Colonic mucosa (tissue), 4 donors: ENCODE data around the gene ANO7. TPM values are rescaled to one million over a fixed set of nuclear protein-coding genes. Genes with fewer than 3 reads are reported as not detected.

Experiments used
- DNase-seq: peaks from one replicate; pipeline ENCODE4 v3.0.0-alpha.2; 2020
- H3K27ac ChIP-seq: fragments of 200-600 bp; one replicate; pipeline ENCODE4 v1.8.0; 2021
- H3K27me3 ChIP-seq: fragments of 200-600 bp; one replicate; pipeline ENCODE4 v1.8.0; 2021
- H3K36me3 ChIP-seq: fragments of 200-600 bp; one replicate; pipeline ENCODE4 v1.8.0; 2021
- H3K4me1 ChIP-seq: fragments of 200-600 bp; one replicate; pipeline ENCODE4 v1.8.0; 2021; ENCODE audit warnings: mild to moderate bottlenecking
- H3K4me3 ChIP-seq: fragments of 200-600 bp; one replicate; pipeline ENCODE4 v1.8.0; 2021
- H3K9ac ChIP-seq, 2 donors: one replicate each; pipeline ENCODE4 v1.7.0; 2013; ENCODE audit warnings: control low read depth in 2 of 2, low read depth in 2 of 2, low read length in 2 of 2
- H3K9me3 ChIP-seq: fragments of 200-600 bp; one replicate; pipeline ENCODE4 v1.8.0; 2021
- intact Hi-C: fragments of 100-400 bp; cut with DNase I; formaldehyde crosslinking; loops from one replicate; pipeline ENCODE4 v1.14.1; 2022
- total RNA-seq, 2 donors: library from RNA; stranded (reverse); fragmentation: NEBNext Ultra II Directional in 1 of 2; extraction: Animal tissue kit (Norgen Biotek cat#: 25700) in 1 of 2; gene quantifications; one replicate each; pipeline ENCODE4 v1.2.1, GENCODE V29; 2021
- TF ChIP-seq, protein P1 (sequence below): fragments of 200-600 bp; IDR thresholded peaks from one replicate; pipeline ENCODE4 v1.8.0; 2022; ENCODE audit warnings: antibody characterized with exemption, mild to moderate bottlenecking
- donor health status: healthy.
- donor health status: DM: no; HTN: no; CAD: no.
- donor health status: DM: no; HTN: no; CAD: no.

Gene ANO7
- total RNA-seq, 2 donors from 2014 or later: 41.4 to 55.0 TPM

DNA sequence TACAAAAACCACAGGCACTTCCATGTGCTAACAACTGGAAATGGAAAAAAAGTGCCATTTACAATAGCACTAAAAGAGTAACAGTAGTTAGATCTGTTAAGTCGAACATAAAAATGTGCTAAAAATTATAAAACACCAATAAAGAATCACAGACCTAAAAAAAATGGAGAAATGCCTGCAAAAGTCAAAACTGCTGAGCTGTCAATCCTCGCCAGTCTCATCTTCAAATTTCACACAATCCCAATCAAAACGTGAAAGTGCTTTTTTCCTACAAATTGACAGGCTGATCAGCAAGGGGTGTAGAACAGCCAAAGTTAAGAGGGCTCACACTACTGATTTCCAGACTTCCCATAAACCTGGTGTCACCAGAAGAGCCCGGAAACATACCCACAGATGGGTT lies 53.2 kb downstream of the ANO7 start:
- H3K9me3 ChIP-seq: no peaks in the 10 kb centered on the region
- TF ChIP-seq, protein P1, sequence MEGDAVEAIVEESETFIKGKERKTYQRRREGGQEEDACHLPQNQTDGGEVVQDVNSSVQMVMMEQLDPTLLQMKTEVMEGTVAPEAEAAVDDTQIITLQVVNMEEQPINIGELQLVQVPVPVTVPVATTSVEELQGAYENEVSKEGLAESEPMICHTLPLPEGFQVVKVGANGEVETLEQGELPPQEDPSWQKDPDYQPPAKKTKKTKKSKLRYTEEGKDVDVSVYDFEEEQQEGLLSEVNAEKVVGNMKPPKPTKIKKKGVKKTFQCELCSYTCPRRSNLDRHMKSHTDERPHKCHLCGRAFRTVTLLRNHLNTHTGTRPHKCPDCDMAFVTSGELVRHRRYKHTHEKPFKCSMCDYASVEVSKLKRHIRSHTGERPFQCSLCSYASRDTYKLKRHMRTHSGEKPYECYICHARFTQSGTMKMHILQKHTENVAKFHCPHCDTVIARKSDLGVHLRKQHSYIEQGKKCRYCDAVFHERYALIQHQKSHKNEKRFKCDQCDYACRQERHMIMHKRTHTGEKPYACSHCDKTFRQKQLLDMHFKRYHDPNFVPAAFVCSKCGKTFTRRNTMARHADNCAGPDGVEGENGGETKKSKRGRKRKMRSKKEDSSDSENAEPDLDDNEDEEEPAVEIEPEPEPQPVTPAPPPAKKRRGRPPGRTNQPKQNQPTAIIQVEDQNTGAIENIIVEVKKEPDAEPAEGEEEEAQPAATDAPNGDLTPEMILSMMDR: no peak
- H3K27me3 ChIP-seq: no peaks in the 10 kb centered on the region
- H3K9ac ChIP-seq: no peak overlapping the region
- no peak for DNase-seq
- peaks cover 69% of the 10 kb centered on the region for H3K36me3 ChIP-seq
- H3K4me3 ChIP-seq: no peak overlapping the region
- H3K4me1 ChIP-seq: no peaks in the 10 kb centered on the region
- intact Hi-C loops: no loop called here
- no peak overlapping the region for H3K27ac ChIP-seq

DNA sequence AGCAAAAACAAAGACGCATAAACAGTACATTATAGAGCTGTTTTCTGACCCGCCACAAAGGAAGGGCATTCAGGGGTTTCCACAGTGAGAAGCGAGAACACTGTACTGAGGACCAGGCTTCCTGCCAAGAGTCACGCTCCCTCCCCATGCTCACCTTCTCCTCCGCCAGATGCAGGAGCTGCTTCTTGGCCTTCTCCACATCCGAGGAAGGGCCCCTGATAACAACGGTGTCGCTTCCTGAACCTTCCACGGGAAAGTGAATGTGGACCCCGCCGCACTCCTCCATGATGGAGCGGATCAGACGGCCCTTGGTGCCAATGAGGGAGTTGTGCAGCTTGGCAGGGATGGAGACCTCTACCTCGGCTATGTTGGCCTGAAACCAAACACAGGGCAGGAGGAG lies 53.8 kb downstream of the ANO7 start:
- no peak for DNase-seq
- Histone ChIP-seq H3K27me3 (no peaks in the 10 kb centered on the region), H3K9ac (no peak overlapping the region), H3K36me3 (peaks cover 65% of the 10 kb centered on the region), H3K4me1 (no peaks in the 10 kb centered on the region), H3K9me3 (no peaks in the 10 kb centered on the region), H3K27ac (no peak overlapping the region), H3K4me3 (no peak overlapping the region)
- TF ChIP-seq, protein P1: no peak
- intact Hi-C loops: no loop called here

DNA sequence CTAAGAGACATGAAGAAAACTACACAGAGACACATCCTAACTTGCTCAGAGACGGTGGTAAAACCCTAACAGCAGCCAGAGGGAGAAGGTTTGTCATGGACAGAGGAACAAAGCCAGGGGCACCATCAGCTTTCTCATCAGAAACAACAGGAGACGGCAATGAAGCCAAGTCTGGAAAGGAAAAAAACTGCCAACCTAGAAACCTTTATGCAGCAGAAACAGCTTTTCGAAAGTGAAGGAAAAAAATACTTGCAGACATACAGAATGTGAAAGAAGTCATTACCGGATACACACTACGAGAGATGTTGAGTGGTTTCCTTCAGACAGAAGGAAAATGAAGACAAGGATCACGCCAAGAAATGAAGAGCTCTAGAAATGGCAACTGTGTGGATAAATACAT lies 55.9 kb downstream of the ANO7 start:
- Histone ChIP-seq H3K4me3 (no peak overlapping the region), H3K27ac (no peak overlapping the region), H3K36me3 (peaks cover 64% of the 10 kb centered on the region), H3K27me3 (no peaks in the 10 kb centered on the region), H3K9me3 (no peaks in the 10 kb centered on the region), H3K9ac (no peak overlapping the region), H3K4me1 (no peaks in the 10 kb centered on the region)
- TF ChIP-seq, protein P1: no peak
- intact Hi-C loops: no loop called here
- no peak for DNase-seq

DNA sequence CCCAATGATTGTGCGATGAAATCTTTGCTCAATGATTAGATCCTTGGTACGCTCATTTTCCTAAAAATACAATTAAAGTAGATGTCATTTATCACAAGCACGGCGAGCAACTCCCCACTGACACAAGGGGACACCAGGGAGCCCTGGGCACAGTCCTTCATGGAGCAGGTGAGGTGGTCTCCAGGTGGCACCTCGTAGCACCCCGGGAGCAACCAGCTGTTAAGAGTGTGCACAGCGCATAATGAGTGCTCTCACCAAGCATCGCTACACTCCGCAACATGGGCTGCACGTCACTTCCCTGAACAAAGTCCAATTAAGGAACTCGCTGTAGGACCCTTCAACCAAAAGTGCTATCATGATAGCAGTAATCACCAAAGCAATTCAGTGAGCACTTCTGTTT lies 59.8 kb downstream of the ANO7 start:
- intact Hi-C loops: no loop called here
- Histone ChIP-seq H3K27ac (no peak overlapping the region), H3K9ac (no peak overlapping the region), H3K4me1 (no peaks in the 10 kb centered on the region), H3K4me3 (no peak overlapping the region), H3K27me3 (no peaks in the 10 kb centered on the region), H3K9me3 (no peaks in the 10 kb centered on the region), H3K36me3 (peaks cover 57% of the 10 kb centered on the region)
- DNase-seq: no peak
- TF ChIP-seq, protein P1: no peak

DNA sequence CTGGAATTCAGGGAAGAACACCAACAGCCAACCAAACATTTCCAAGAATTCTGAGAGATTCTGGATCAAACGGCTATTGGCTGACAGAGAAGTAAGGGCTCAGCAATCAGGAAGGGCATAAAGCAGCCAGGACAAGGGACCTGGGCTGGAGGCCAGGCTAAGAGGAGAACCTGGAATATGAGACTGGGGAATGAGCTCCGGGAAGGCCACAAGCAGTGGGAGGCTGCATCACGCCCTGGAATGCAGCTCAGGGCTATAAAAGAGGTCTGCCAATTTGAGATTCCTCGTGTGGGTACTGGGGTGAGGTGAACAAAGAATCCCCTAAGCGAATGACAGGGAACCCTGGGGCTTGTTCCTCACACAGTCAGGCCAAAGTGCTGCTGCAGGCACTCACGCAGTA lies 60.4 kb downstream of the ANO7 start:
- Histone ChIP-seq H3K9ac (no peak overlapping the region), H3K4me1 (no peaks in the 10 kb centered on the region), H3K36me3 (peaks cover 55% of the 10 kb centered on the region), H3K4me3 (no peak overlapping the region), H3K27me3 (no peaks in the 10 kb centered on the region), H3K9me3 (no peaks in the 10 kb centered on the region), H3K27ac (no peak overlapping the region)
- intact Hi-C loops: no loop called here
- no peak for DNase-seq
- TF ChIP-seq, protein P1: no peak

DNA sequence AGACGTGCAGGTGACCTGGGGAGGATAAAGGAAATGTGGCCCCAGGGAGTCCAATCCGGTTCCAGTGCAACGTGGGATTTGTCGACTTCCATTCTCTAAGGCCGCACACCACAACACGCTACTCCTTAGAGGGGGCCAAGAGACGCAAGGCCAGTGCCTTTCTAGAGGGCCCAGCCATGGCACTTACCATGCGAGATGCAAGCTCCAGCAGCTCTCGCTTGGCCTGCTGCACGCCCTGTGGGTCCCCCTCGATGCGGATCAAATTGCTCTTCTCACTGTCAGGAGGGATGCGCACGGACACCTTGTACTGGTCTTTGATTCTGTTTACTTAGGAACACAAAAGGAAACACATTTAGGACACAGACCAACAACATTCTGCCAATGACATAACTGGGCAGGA lies 61.2 kb downstream of the ANO7 start:
- no peaks in the 10 kb centered on the region for H3K27me3 ChIP-seq
- peaks cover 58% of the 10 kb centered on the region for H3K36me3 ChIP-seq
- H3K4me1 ChIP-seq: no peaks in the 10 kb centered on the region
- H3K9ac ChIP-seq: no peak overlapping the region
- TF ChIP-seq, protein P1: no peak
- no peaks in the 10 kb centered on the region for H3K9me3 ChIP-seq
- no peak overlapping the region for H3K27ac ChIP-seq
- H3K4me3 ChIP-seq: no peak overlapping the region
- intact Hi-C loops: no loop called here
- DNase-seq: no peak
